T-helper 2 cell (primary cell): ENCODE data around the gene AREL1.
"Not testable (repeated sequence)": the region's sequence is repeated elsewhere in the genome, so short reads cannot be mapped to it uniquely, and the experiment has no call there.

Experiments
- DNase-seq, 5 experiments: peaks; one replicate each; pipeline versions ENCODE4 v3.0.0 to v3.0.0-alpha.2; 2012 to 2022
- total RNA-seq, 2 donors: gene quantifications; one replicate each; lab custom pipeline; 2026; lab: John Stamatoyannopoulos, UW

Gene AREL1, protein sequence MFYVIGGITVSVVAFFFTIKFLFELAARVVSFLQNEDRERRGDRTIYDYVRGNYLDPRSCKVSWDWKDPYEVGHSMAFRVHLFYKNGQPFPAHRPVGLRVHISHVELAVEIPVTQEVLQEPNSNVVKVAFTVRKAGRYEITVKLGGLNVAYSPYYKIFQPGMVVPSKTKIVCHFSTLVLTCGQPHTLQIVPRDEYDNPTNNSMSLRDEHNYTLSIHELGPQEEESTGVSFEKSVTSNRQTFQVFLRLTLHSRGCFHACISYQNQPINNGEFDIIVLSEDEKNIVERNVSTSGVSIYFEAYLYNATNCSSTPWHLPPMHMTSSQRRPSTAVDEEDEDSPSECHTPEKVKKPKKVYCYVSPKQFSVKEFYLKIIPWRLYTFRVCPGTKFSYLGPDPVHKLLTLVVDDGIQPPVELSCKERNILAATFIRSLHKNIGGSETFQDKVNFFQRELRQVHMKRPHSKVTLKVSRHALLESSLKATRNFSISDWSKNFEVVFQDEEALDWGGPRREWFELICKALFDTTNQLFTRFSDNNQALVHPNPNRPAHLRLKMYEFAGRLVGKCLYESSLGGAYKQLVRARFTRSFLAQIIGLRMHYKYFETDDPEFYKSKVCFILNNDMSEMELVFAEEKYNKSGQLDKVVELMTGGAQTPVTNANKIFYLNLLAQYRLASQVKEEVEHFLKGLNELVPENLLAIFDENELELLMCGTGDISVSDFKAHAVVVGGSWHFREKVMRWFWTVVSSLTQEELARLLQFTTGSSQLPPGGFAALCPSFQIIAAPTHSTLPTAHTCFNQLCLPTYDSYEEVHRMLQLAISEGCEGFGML
- total RNA-seq: 66.4 to 82.6 reads per million in 2 donors

DNA sequence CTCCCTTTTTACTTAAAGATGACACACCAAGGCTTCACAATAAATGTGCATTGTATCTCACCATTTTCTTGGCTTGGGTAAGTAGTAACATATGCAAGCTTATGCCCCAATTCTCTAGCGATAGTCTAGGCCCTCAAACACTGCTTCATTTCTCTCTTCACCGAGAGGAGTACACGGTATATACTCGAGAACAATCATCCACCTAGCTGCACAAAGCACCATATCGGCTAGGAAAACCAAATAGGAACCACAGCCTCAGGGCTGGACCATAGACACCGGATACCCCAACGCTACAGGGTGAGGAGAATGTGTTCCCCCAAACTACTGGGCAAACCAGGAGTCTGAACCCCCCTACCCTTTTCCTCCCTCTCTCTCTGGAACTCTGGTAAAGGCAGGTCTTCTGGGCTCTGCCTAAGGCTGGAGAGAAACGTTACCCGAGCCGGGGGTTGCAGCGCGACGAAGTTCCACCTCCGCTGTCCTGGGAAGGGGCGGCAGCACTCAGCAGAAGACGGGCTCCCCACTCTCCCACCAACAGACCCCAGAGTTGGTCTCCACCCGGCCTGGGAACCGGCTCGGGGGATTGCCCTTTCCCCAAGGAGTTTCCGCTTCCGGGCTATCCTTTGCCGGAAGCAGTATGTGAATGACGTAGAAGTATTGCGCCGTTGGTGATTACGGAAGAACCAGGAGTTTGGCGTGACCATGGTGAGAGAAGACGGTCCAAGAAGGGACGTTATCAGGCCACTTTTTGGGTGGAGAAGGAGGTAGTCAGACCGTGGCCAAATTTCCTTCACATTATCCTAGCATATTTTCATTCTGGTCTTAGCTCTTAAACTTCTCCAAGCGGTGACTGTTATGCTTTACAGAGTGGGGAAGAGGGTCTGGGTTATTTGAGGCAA is at the start of gene AREL1, which contains the start of gene FCF1:
TSS of gene AREL1 (minus strand) at position 582 of the 896 bp plus-strand sequence. CDS start 27,465 bp downstream, outside the sequence.
TSS of gene FCF1 (plus strand) at position 646 of the 896 bp plus-strand sequence. CDS start at position 700, 54 bp downstream.
- peak; percentile 49 to 90 (median 68) for DNase-seq

DNA sequence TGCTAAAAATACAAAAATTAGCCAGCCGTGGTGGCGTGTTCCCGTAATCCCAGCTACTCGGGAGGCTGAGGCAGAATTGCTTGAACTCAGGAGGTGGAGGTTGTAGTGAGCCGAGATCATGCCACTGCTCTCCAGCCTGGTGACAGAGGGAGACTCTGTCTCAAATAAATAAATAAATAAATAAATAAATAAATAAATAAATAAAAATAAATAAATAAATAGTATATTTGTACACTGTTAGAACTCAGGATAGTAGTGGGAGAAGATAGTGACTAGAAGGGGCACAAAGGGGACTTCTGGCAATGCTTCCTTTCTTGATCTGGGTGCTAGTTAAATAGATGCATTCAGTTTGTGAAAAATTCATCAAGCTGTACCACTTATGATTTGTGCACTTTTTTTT is 45.6 kb upstream of the AREL1 start:
- not testable (repeated sequence) for DNase-seq

DNA sequence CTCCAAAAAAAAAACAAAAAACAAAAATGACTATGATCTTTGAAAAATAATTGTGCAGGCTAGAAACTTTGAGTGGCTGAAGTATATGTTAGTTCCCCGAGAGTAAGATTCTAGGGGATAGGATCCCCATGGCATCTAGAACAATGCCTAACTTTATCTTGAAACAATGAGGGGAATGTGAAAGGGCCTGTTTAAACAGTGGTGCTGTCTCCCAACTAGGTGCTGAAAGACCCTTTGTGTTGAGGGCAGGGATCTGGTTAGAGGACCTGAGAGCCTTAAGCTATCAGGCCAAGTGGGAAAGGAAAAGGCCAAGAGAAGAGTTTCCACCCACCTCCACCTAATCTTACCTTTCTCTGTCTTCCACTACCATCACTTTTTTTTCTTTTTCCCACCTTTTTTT is 43.4 kb upstream of the AREL1 start:
- DNase-seq: no peak

DNA sequence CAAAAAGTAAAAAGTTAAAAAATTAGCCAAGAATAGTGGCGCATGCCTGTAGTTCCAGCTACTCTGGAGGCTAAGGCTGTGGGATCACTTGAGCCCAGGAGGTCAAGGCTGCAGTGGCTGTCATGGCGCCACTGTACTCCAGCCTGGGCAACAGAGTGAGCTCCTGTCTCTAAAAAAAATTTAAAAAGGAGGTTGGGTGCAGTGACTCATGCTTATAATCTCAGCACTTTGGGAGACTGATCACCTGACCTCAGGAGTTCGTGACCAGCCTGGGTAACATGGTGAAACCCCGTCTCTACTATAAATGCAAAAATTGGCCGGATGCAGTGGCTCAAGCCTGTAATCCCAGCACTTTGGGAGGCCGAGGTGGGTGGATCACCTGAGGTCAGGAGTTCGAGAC is 42.0 kb upstream of the AREL1 start:
- no peak for DNase-seq

DNA sequence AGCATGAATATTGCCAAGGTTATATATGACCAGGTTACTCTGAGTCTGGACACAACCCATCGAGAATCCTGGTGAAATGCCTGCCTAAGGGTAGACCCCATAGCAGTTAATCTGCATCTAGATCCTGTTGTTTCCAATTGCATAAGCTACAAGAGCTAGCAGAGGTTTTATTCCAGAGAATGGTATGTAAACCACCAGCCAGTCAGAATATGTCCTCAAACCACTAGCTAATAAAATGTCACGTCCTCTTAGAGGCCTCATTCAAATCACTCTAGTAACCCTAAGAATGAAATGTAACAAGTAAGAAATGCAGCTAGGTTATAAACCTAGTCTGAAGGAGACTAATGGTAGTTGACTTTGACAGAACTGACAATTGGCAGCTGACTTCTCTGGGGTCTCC is 41.3 kb upstream of the AREL1 start:
- no peak for DNase-seq

DNA sequence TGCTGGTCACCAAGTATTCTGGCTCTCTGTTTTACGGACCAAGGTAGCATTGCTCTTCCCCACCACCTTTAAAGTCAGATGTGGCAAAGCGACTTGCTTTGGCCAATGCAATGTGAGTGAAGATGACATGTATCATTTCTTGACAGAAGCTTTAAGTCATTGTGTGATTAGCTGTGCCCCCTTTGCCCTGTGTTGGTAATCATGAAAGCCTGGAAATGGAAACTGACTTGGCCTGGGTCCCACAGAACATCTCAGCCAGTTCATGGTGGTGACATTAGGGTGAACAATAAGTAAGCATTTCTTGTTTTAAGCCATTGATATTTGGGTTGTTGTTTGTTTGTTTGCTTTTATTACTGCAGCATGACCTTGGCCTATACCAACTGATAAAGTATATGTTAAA is 34.4 kb upstream of the AREL1 start:
- no peak for DNase-seq

DNA sequence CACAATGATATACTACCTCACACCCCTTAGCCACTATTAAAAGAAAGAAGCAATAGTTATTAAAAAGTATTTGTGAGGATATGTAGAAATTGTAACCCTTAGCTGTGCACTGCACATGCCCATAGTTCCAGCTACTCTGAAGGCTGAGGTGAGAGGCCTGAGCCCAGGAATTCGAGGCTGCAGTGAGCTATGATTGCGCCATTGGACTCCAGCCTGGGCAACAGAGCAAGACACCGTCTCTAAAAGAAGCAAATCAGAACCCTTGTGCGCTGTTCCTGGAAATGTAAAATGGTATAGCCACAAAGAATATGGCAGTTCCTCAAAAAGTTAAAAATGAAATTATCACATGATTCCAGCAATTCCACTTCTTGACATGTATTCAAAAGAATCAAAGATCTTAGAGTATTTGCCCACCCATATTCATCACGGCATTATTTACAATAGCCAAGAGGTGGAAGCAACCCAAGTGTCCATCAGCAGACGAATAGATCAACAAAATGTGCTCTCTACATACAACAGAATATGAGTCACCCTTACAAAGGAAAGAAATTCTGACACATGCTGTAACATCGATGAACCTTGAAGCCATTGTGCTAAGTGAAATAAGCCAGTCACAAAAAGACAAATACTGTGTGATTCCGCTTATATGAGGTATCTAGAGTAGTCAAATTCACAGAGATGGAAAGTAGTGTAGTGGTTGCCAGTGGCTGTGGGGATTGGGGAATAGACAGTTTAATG is 26.6 kb upstream of the AREL1 start:
- no peak for DNase-seq

DNA sequence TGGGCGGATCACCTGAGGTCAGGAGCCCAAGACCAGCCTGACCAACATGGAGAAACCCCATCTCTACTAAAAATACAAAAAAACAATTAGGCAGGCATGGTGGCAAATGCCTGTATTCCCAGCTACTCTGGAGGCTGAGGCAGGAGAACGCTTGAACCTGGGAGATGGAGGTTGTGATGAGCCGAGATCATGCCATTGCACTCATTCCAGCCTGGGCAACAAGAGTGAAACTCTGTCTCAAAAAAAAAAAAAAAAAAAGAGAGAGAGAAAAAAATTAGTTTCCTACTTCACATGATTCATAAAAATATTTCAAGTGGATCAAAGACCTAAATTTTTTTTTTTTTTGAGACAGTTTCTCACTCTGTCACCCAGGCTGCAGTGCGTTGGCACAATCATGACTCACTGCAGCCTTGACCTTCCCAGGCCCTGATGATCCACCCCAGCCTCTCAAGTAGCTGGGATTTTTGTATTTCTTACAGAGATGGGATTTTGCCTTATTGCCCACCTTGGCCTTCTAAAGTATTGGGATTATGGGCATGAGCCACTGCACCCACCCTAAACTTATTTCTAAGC is 25.0 kb upstream of the AREL1 start:
- DNase-seq: no peak

DNA sequence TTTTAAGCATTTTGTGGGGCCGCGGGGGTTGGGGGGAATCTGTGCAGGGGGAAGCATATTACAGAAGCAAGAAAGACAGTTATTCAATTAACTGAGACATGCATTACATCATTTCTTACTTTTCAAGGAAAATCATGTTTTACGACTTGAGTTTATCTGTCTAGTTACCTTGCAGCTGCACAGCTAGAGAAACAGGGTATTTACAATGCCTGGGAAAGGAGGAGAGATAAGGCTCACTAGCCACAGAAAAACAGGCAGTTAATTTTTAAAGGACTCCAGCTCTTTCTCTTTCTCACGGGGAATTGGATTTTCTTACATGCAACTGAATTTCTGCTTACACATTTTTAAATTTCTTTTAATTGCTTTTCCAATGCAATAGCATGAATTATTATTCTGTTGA is 22.2 kb upstream of the AREL1 start:
- no peak for DNase-seq

DNA sequence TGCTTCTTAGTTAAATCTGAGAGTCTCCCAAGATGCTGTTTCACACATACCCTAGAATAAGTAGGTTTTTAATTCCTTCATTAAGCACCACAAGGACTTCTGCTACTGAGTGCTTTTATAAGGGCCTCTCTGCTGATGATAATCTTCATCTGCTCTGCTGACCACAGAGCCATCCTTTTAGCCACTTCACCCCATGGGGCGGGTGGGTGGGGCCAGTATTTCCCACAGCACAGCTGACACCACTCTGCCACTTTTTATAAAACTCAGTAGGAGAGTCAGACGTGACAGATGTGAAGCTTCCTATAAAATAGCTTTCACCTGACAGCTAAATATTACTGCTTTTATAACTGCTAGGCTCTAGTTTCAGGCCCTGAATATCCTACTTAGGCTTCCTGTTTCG is 20.3 kb upstream of the AREL1 start:
- no peak for DNase-seq

DNA sequence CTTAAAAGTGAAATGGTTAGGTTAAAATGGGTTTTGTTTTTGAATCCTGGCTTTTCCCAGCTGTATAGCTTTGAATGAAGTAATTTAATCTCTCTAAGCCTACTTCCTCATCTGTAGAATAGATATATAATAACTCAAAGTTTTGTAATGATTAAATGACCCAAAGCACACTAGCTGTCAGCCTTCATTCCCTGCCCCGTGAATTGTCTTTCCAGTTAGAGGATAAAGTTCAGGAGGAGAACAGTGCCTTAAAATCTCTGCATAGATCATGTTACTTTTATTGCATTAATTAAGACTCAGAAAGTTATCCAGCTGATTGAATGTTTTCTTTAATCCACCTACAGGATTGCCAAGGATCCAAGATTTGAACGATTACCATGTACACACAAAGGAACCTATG is 19.5 kb upstream of the AREL1 start:
- DNase-seq: no peak

DNA sequence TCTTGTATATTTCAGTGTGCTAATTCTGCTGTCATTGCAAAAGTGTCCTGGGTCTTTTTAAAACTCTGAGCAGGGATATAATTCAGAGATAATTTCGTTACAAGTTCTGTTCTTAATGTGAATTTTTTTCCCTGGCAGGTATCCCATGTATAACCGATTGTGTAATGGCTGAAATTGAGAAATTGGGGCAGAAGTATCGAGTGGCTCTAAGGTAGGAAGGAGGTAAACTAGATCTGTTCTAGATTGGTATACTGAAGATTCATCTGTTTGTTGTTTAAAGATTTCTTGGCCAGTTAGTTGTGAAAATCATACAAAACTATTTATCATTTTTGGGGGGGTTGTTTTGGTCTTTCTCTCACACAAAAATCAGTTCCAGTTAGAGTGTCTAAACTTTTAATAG is 10.3 kb upstream of the AREL1 start:
- no peak for DNase-seq

DNA sequence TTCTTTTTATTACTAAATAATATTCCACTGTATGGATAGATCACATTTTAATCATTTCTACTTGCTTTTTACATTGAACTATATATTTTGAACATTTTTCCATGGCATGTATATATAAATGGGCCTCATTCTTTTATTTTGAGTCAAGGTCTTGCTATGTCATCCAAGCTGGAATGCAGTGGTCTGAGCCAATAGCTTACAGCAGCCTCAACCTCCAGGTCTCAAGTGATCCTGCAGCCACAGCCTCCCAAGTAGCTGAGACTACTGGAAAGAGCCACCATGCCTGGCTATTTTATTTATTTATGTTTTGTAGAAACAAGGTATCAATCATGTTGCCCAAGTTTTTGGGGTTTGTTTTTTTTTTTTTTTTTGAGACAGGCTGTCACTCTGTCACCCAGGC is 7.6 kb upstream of the AREL1 start:
- no peak for DNase-seq

DNA sequence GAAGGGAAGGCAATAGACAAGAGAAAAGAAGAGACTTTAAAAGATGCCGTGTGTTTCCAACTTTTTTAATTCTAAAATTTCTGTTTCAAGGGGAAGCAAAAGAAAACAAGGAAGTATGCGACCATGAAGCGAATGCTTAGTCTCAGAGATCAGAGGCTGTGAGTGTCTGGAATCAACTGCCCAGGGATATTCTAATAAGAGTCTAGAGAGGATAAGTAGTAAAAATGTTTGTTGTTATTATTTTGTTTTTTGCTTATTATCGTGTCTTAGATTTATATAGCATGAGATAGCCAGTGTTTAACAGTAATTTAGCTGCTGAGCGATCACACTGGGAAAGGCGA is 485 bp upstream of the AREL1 start:
- no peak for DNase-seq

DNA sequence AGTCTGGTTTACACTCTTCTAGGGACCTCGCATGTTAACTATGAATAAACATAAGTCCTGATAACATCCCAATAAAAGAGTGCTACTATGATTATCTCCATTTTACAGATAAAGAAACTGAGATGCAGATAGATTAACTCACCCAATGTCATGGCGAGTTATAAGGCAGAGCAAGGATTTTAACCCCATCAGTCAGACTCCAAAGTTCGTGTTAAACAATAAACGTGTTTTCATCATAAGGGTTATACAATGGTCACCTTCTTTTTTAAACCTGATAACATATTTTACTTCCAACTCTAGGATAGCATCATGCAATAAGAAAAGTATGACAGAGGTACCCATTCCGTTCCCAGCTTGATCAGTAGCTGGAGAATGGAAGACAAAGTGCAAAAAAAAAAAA is 1.2 kb downstream of the AREL1 start:
- DNase-seq: no peak

DNA sequence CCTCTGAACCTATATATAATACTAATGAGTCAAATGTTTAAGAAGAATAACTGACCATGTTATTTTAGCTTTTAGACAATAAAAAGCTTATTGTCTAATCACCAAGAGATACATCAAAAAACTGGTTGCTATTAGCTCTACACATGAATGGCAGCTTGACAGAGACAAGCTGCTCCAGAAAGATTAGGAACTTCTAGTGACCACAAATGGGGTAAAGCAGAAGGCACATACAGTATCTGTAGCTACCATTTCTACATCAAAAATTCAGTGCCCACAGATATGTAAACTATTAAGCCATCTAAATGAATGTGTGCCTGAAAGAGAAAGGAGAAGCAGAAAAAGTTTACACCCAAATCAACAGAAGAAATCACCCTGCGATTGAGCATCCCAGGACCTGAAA is 2.4 kb downstream of the AREL1 start:
- DNase-seq: no peak

DNA sequence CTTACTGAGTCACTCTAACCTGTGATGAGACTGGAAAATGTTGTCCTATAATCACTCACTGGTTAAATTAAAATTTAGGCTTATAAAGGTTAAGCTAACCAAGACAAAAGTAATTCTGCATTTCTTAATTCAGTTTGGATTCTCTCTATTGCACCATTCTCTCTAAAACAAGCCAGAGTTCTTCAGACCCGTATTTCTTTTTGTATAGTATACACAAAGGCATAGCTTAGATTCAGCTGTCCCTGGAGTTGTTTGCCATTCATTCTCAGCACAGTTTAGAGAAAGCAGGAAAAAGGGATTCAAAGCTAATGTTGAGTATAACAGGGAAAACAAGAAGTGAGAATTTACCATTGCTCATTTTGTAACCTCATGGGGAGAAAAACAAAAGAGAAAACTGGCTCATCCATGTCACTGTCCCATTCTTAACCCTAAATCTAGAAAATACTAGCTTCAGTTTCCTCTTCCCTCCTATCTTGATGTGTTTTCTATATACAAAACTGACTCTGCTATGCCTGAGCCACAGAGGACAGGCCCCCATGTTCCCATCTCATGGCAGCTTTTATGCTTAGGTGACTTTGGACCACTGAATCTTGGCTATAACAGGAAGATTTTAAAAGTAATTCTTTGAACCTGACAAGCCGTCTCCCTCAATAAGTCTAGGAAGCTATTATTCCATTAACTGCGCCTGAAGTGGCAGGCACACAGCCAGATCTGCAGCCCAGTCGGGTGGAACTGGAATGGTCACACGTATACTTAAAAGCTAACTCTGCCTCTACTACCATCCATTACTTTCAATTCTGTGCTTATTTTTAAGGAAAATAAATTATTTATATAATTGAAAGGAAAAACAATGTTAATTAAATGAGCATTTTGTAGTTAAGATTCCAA is 7.0 kb downstream of the AREL1 start:
- DNase-seq: no peak

DNA sequence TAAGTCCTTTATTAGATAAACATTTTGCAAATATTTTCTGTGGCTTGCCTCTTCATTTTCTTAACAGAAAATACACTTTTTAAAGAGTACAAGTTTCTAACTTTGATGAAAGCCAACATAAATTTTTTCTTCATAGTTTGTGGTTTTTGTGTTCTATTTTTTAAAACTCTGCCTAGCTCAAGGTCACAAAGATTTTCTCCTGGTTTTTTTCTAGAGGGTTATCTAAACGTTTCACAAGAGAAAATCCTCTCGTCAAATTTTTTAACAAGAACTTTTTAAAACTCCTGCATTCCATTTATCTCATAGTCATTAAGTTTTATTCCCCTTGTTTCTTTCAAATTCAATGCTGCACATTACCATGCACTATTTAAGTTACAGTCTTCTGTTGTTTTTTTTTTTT is 8.2 kb downstream of the AREL1 start:
- no peak for DNase-seq

DNA sequence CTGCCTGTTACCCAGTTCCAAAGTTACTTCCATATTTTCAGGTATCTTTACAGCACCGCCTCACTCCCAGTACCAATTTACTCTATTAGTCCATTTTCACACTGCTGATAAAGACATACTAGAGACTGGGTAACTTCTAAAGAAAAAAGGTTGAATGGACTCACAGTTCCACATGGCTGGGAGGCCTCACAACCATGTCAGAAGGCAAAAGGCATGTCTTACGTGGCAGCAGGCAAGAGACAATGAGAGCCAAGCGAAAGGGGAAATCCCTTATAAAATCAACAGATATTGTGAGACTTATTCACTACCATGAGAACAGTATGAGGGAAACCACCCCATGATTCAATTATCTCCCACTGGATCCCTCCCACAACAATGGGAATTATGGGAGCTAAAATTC is 9.8 kb downstream of the AREL1 start:
- DNase-seq: no peak

DNA sequence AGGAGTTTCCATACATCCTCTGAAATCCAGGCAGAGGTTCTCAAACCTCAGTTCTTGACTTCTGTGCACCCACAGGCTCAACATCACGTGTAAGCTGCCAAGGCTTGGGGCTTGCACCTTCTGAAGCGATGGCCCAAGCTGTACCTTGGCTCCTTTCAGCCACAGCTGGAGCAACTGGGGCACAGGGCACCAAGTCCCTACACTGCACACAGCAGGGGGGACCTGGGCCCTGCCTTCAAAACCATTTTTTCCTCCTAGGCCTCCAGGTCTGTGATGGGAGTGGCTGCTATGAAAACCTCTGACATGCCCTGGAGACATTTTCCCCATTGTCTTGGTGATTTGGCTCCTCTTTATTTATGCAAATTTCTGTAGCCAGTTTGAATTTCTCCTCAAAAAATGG is 10.6 kb downstream of the AREL1 start:
- no peak for DNase-seq

DNA sequence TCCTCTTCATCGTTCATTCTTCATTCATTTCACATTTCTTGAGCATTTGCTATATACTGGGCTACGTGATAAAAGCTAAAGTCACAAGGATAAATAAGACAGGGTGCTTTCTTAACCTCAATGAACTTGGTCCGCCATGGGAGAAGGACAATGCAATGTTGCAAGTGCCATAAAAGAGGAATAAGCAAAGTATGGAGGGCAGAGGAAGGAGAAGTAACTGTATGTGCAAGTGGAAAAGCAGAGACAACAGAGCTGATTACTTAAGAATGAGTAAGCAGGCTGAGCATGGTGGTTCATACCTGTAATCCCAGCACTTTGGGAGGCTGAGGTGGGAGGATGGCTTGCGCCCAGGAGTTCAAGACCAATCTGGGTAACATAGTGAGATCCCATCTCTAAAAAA is 14.4 kb downstream of the AREL1 start:
- DNase-seq: no peak
